ENCODE measurements around the gene PIPOX.

DNA sequence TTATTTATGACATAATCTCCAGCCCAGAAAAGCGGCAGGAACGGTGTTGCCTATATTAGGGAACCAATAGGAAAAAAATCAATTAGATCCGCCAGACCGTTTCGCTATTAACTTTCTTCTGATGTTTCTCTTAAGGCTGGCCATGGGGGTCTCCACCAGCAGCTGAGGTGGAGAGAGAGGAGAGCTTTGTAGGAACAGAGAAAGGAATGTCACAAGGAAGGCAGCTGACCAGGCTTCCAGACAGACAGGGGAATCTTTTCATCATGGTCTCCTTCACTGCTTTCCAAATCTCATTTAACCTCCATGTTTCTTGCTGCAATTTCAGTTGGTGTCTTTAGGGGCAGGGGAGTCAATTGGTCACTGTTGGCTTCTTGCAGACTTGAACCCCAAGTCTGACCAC is 28.2 kb upstream of the PIPOX start:
- TF ChIP-seq, protein P1, sequence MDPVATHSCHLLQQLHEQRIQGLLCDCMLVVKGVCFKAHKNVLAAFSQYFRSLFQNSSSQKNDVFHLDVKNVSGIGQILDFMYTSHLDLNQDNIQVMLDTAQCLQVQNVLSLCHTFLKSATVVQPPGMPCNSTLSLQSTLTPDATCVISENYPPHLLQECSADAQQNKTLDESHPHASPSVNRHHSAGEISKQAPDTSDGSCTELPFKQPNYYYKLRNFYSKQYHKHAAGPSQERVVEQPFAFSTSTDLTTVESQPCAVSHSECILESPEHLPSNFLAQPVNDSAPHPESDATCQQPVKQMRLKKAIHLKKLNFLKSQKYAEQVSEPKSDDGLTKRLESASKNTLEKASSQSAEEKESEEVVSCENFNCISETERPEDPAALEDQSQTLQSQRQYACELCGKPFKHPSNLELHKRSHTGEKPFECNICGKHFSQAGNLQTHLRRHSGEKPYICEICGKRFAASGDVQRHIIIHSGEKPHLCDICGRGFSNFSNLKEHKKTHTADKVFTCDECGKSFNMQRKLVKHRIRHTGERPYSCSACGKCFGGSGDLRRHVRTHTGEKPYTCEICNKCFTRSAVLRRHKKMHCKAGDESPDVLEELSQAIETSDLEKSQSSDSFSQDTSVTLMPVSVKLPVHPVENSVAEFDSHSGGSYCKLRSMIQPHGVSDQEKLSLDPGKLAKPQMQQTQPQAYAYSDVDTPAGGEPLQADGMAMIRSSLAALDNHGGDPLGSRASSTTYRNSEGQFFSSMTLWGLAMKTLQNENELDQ (CRISPR knock-in tag; IDR thresholded peaks at IDR 0.05; ENCODE audit: borderline replicate concordance), result no peak
- TF ChIP-seq, protein P2, sequence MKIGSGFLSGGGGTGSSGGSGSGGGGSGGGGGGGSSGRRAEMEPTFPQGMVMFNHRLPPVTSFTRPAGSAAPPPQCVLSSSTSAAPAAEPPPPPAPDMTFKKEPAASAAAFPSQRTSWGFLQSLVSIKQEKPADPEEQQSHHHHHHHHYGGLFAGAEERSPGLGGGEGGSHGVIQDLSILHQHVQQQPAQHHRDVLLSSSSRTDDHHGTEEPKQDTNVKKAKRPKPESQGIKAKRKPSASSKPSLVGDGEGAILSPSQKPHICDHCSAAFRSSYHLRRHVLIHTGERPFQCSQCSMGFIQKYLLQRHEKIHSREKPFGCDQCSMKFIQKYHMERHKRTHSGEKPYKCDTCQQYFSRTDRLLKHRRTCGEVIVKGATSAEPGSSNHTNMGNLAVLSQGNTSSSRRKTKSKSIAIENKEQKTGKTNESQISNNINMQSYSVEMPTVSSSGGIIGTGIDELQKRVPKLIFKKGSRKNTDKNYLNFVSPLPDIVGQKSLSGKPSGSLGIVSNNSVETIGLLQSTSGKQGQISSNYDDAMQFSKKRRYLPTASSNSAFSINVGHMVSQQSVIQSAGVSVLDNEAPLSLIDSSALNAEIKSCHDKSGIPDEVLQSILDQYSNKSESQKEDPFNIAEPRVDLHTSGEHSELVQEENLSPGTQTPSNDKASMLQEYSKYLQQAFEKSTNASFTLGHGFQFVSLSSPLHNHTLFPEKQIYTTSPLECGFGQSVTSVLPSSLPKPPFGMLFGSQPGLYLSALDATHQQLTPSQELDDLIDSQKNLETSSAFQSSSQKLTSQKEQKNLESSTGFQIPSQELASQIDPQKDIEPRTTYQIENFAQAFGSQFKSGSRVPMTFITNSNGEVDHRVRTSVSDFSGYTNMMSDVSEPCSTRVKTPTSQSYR (CRISPR knock-in tag; IDR thresholded peaks at IDR 0.05; ENCODE audit: borderline replicate concordance), result no peak
- TF ChIP-seq, protein P3, sequence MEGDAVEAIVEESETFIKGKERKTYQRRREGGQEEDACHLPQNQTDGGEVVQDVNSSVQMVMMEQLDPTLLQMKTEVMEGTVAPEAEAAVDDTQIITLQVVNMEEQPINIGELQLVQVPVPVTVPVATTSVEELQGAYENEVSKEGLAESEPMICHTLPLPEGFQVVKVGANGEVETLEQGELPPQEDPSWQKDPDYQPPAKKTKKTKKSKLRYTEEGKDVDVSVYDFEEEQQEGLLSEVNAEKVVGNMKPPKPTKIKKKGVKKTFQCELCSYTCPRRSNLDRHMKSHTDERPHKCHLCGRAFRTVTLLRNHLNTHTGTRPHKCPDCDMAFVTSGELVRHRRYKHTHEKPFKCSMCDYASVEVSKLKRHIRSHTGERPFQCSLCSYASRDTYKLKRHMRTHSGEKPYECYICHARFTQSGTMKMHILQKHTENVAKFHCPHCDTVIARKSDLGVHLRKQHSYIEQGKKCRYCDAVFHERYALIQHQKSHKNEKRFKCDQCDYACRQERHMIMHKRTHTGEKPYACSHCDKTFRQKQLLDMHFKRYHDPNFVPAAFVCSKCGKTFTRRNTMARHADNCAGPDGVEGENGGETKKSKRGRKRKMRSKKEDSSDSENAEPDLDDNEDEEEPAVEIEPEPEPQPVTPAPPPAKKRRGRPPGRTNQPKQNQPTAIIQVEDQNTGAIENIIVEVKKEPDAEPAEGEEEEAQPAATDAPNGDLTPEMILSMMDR (CRISPR knock-in tag; IDR thresholded peaks at IDR 0.05), result no peak
- TF ChIP-seq GTF2F1 (IDR thresholded peaks at IDR 0.05; ENCODE audit: low read length), result no peak
- no peak for TF ChIP-seq MIER3 (CRISPR knock-in tag; IDR thresholded peaks at IDR 0.05; ENCODE audit: borderline replicate concordance)
